LHCN-M2 (cell line): ENCODE data around the gene TGM1. TPM values are rescaled to one million over a fixed set of nuclear protein-coding genes. Genes with fewer than 3 reads are reported as not detected.
"Not testable (repeated sequence)": the region's sequence is repeated elsewhere in the genome, so short reads cannot be mapped to it uniquely, and the experiment has no call there.

ENCODE experiments used
- DNase-seq: peaks from one replicate; pipeline ENCODE4 v3.0.0-alpha.2; 2012; ENCODE audit warnings: low read depth
- total RNA-seq: library from RNA; depleted of rRNA; stranded (reverse); fragments of >200 nt; gene quantifications from 2 replicates; pipeline ENCODE4 v1.2.3, GENCODE V29; 2014

TGM1 gene
- total RNA-seq, 1 experiment from 2014 or later = 2.5 TPM

DNA sequence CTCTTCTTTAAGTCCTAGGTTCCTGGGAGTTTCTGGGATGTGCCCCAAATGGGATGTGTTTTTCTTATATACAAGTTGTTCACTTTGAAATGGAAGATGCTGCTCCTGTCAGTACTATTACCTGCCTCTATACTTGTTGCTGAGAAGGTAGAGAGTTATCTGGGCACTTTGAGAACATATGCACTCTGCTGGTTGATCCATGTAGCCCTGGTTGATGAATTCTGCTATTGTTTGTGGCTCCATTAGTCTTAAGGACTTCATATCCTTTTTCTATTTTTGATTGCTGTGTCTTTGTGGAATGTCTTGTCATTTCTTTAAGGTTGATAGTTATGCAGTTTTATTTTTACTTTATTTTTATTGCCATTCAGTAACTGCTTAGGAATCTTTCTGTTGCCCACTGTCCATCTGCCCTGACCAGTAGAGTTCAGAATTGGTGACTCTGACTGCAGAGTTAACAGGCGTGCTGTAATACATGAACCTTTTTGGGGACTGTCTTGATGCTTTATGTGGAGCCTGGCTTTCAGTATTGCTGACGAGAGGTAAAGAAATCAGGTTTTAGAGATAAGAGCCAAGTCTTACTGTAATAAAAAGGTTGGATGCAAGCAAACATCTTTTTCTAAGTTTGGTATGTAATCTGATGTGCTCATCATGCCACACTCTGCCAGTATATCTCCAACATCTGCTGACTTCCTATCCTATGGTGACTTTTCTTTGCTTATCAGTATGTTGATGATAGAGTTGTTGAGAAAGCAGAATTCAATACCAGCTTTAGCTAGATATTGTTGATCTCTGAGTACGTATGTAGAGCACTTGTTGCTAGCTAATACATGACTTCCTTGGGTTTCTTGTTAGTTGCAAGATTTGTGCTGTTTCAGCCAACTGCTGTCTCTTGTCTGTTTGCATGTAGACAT lies 28.6 kb downstream of the TGM1 start:
- DNase-seq = no peak

DNA sequence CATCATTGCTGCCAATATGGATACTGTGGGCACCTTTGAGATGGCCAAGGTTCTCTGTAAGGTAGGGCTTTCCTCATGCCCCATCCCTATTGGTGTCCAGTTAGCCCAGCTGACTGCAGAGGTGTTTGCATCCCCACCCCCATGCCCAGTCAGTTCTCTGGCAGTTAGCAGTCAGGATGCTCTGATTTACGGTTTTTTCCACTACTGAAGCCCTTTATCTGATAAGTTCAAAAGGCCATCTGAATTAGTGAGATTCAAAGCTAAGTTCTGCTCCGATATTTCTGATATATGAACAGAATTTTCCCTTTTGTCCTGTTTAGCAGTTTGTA lies 29.5 kb downstream of the TGM1 start:
- no peak for DNase-seq

DNA sequence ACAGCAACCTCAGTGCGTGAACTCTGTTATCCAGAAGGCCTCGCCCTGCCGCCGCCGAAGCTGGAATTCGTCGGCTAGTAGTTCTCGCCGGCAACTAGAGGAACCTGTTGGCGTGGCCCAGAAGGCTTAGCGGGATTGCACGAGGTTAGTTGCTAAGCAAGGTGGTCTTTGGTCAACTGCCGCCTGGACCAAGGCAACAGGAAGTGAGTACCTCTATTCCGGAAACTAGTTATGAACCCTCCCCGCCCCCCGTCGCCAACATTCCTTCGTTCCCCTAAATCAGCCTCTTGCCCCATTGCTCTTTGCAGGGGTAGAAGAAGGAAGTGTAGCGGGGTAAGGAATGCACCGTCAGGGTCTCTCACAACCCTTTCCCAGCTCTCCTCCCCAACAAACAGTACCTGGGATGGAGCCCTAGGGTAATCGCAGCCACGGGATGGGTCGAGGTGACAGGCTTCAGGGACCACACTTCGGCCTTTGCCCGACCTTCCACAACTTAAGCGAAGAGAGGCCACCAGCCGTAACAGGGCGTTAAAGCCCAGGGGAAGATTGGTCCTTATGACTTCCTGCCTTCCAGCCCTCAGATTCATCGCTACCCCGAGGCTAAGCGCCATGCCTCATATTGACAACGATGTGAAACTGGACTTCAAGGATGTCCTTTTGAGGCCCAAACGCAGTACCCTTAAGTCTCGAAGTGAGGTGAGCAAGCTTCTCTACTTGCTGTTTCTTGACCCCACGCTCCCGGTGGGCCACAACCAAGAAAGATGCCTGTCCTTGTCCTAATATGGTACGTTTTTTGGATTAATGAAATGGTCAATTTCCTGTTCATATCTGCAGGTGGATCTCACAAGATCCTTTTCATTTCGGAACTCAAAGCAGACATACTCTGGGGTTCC lies 30.1 kb downstream of the TGM1 start, which contains the start of gene GMPR2:
Gene GMPR2 (plus strand): TSS at position 285 of the 893 bp plus-strand sequence. CDS start 325 bp downstream, at position 610.
- peak; percentile 5 for DNase-seq

DNA sequence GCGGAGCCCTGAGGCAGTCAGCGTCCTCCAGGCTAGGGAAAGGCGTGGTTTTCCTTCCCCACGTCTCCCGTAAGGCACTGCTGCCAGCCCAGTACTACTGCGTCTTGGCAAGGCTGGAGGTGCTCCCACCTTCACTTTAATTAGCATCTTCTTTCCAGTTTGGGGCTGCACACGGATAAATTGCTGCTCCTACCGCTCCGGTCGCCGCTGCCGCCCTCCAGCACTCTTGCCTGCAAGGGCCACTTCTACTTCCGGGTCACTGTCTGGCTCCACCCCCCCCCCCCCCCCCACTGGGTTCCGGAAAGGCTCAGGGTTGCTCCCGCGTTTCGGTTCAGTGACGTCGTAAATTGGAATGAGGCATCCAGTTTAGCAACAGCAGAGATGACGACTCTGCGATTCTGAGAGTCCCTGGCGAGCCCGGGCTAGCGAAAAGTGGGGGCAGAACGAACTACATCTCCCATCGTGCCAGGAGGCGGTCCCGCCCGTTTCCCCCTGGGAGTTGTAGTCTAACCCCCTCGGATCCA lies 30.8 kb downstream of the TGM1 start, which contains the start of gene NEDD8:
Gene NEDD8 (minus strand): TSS at position 247 of the 524 bp plus-strand sequence. CDS start 100 bp downstream, at position 147.
- peak; percentile 98 for DNase-seq

DNA sequence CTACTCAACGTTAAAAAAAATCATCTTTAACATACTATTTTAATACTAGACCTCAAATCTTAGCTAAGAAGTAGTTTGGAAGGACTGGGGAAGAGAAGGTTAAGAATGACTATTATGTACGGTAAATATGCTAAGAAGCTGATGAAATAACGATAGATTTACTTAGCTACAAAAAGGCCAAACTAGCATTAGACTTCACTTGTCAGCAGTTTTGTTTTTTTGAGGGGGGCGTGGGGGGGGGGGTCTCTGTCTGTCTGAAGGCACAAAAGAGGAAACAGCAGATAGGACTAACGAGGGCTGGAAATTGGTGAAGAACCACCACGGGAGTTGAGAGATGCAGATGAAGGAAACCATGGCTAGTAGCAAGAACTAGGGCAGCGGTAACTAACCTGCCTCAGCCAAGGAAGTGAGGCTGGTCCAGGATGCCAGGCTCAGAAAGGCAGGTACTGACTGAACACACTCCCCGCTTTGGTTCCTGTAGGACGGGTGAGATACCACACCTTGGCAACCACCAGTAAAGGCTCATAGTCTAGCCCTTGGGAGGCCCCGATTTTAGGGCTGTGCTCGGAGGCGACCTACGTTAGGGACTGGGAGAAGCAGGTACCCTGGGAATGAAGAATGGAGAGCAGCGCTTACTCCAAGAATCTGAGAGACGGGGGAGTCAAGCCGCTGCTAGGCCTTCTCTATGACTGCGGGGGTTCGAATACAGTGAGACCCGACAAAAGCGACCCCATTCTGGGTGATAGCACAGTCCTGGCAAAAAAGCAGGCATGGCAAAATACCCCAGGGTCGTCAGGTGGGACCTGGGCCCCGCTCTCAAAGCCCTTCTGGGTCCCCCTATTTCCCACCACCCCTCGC lies 31.5 kb downstream of the TGM1 start:
- DNase-seq = no peak

DNA sequence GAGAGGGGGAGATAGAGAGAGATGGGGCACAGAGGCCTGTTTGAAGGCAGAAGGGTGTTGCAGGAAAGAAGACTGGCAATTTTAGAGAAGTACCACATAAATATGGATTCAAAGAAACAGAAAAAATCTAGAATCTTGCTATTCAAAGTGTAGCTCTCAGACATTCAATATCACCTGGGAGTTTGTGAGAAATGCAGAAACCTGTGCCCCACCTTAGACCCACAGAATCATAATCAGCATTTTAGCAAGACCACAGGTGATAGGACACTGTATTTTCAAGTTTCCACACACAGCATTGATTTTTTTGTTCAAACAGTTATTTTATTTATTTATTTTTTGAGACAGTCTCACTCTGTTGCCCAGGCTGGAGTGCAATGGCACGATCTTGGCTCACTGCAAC lies 34.1 kb downstream of the TGM1 start:
- no peak for DNase-seq

DNA sequence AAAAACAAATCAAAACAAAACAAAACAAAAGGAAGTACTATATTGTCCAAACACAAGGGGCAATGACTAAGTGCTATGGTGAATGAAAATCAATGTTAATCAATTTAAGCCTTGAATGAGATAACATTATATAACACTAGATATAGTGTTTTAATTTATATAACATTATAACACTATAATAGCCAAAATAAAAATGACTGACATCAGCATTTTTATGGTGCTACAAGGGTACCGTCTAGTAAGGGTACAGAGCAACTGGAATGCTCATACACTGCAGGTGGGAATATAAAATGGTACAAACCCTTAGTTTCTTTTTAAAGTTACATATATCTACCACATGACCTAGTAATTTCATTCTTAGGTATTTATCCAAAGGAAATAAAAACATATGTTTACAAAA lies 36.5 kb downstream of the TGM1 start:
- DNase-seq = no peak

DNA sequence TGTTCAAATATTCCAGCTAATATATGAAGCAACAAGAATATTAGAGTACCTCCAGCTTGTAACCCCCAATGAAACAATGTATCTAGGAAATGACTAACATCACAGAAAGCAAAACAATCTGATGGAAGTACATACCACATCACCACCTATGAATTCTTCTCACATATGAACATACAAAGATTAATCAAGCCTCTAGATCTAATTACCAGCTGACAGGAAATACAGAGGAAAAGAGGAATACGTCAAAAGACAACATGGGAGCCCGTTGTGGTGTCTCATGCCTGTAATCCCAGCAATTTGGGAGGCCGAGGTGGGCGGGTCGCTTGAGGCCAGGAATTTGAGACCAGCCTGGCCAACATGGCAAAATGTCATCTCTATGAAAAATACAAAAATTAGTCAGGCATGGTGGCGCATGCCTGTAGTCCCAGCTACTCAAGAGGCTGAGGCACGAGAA lies 38.3 kb downstream of the TGM1 start:
- DNase-seq = peak; percentile 83

DNA sequence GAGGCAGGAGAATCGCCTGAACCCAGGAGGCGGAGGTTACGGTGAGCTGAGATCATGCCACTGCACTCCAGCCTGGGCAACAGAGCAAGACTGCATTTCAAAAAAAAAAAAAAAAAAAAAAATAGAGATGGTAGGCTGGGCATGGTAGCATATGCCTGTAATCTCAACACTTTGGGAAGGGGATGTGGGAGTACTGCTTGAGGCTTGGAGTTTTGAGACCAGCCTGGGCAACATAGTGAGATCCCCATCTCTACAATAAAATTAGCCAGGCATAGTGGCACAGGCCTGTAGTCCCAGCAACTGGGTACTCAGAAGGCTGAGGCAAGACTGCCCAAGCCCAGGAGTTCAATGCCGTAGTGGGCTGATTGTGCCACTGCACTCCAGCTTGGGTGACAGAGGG lies 40.0 kb downstream of the TGM1 start:
- not testable (repeated sequence) for DNase-seq

DNA sequence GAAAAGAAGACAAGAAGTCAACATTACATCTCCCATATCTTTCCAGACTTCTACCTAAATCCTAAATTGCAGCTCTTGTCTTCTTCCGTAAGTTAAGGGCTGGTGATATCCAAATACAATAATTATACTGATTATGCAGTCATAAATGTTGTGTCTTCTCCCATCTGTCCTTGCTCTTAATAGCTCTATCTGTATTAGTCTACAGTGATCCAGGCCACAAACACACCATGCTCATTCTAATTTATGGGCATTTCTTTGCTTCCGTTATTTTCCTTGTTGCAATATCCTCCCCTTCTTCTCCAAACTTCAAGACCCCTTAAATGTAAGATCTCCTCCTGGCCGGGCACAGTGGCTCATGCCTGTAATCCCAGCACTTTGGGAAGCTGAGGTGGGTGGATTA lies 43.5 kb downstream of the TGM1 start:
- no peak for DNase-seq

DNA sequence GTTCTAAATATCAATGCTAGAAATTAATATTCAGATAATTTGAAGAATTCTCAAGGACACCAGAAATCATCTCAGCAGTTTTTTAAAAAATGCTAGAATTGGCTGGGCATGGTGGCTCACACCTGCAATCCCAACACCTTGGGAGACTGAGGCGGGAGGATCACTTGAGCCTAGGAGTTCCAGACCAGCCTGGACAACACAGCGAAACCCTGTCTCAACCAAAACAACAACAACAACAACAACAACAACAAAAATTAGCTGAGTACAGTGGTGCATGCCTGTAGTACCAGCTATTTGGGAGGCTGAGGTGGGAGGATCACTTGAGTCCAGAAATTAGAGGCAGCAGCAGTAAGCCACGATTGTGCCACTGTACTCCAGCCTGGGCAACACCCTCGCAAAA lies 43.9 kb downstream of the TGM1 start:
- no peak for DNase-seq

DNA sequence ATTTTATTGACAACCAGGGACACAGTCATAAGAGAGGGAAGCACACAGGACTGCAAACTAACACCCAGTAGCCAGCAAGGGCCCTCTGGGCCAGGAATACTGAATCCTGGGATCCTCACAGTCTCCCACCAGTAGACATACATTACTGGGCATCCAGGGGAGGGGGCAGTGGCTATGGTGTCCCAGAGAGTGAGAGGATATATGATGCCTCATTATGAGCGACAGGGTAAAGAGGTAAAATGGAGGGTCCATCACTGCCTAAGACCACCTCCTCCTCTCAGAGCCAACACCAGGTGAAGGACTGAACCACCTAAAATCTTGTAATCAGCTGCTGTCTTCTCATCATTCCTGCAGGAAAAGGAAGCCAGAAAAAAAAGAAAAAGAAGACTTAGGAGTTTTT lies 46.1 kb downstream of the TGM1 start:
- DNase-seq = not testable (repeated sequence)

DNA sequence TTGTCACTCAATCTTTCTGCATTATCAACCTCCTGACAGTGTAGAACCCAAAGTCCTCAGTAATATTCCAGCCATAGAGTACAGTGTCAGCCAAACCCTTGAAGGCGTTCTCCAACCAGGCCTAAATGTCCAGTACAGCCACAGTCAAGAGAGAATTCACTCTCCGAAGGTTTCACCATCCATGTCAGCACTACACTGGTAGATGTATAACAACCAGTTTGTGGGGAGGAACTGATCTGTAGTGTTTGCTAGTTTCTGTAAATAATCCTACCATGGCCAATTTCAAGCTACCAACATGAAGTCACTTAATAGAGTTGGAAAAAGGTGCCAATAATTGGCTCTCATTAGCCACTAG lies 46.7 kb downstream of the TGM1 start:
- no peak for DNase-seq

DNA sequence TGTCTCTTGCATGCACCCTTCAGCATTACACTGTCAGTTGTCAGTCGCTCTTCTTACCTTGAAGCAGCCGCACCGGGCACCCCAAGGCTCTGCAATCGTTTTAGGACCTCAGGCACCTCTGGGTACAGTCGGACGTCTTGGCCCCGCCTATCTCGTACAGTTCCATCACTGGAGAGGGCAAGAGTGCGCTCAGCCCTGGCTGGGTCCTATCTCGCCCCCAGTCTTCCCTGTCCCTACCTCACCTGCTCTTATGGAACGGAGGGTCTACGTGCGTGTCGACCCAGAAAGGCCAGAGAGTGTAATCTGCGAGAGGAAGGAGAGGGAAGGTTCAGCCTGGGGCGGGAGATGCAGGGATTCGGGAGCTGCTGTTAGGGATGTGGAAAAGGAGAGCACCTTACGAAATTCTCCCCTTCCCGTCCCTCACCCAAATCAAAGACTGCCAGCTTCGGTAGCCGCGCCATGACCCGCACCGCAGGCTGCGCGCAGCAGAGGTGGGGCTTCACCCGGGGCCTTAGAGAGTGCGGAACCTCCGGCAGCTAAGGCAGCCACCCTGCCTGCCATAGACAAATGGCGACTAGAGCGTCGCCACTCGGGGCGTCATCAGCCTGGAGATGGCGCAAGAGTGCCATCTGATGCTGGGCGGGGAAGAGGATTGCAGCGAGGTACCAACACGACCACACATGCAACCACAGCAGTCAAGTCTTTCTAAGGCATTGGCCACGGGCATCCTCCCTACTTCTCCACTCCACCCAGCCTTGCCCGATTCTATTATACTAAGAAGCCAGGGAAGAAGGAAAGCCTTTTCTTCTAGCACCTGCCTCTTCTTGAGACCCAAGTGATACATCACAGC lies 47.3 kb downstream of the TGM1 start, which contains the start of gene MDP1:
Gene MDP1 (minus strand): TSS at position 572 of the 850 bp plus-strand sequence. CDS start 111 bp downstream, at position 461.
- peak; percentile 86 for DNase-seq

DNA sequence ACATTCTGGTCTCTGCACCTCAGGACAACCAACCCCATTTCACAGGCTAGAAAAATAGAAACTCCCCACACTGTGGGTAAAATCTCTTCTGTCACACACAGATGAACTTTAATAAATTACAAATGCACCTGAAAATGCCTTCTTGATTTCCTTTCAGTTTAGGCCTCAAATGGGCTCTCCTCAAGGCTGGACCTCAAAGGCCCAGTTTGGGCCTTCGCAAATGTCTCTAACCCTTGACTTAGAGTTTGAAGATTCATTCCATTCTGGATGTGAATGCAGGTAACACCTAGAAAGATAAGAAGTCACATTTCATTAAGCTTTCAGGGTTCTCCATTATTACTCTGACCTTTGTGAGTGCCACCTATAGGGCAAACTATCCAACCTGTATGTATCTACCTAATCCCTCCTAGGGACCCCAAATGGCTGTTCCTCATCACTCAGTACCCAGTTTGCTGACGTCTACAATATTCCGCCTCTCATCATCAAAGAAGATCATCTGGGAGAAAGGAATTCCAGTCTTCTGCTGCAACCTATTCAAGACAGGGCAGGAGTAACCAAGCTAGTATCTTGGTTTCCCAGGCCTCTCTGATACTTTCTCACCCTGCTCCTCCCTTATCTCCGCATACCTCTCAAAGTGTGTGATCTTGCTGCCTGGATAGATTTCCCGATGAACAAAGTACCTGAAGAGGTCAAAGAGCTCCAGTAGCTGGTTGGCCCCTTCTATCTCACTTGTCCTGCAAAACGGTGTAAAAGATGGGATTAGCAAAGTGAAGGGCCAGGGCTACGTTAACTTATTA lies 48.9 kb downstream of the TGM1 start:
- DNase-seq = no peak

DNA sequence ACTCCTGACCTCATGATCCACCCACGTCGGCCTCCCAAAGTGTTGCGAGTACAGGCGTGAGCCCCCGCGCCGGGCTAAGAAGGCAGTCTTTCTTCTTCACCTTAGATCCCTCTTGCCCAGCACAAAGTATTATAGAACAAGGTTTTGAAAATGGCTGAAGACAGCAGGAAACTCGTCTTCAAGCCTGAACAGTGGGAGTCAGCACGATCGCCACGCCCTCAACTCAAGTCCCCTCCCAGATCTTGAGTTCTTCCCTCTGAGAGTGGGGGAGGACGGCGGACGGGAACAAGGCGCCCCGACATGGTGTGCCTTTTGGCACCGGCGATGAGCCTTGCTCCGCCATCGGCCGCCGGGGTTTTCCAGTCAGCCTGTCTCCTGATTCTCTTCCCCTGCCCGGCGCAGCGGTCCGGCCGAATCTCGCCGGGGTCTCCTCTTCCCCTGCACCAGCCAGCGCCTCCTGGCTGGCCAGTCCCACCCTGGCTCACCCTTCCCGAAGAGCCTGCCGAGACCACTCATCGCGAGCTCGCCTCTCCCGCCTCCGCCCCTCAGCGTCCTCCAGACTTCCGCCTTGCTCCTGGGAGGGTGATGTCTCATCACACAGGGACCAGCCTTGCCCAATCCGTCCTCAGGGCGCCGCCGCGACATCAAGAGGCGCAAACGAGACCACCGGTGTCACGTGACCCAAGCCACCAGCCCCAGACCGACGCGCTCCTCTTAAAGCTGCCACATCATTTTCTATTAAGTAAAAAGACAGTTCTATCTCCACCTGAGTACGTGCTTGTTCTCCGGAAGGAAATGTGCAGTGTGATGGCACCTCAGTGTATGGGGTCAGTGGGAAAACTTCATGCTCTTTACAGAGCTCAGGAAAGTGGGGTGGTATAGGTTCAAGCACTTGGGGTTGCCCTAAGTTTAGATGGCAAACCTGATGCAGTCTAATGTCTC lies 49.8 kb downstream of the TGM1 start, which contains the start of gene CHMP4A:
Gene CHMP4A (minus strand): TSS at position 565 of the 942 bp plus-strand sequence. CDS start 49 bp downstream, at position 516.
- peak; percentile 98 for DNase-seq

DNA sequence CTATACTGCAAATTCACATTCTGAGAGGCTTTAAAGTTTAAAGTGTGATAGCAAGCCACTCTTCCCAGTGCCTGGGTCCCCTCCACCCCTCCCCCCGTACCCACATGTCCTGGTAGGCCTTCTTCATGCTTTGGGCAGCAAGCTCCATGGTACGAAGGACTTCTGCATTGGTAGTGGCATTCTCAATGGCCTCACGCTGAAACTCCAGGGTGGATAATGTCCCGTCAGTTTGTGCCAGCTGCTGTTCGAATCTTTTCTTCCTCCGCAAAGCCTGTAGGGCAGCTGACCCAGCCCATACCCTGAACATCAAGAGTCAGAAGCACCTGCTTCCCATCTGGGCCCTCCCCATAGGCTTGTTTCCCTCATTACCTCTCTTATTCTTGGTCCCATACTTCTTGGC lies 51.7 kb downstream of the TGM1 start:
- no peak for DNase-seq

DNA sequence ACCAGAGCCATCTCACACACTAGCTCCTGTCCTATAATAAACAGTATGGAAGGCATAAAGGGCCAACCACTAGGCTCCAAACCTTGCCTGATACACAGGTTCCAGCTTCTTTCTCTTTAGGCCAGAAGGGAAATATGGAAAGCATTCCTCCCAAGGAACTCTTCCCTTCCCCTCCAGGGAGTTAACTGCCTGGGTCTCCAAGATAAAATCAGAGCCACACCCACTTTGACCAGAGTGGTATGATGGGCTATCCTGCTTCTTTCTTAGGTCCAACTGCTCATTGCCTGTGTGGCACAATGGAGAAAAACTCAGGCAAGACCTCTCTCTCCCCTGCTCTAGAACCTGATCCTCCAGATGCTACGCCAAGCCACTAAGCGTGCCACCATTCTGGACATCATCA lies 55.4 kb downstream of the TGM1 start:
- DNase-seq = no peak
